ENCODE results near the gene CFAP58.
"Not testable (repeated sequence)": the region's sequence is repeated elsewhere in the genome, so short reads cannot be mapped to it uniquely, and the experiment has no call there.

The CFAP58 gene

GRCh38 chr10:104445359-104445758 lies 91.7 kb downstream of the CFAP58 start:
- no peak for DNase-seq

- no peak for DNase-seq
Measured at GRCh38 chr10:104446151-104446550, 92.5 kb downstream of the CFAP58 start.

GRCh38 chr10:104447331-104447730 lies 93.7 kb downstream of the CFAP58 start:
- DNase-seq = no peak

- DNase-seq = no peak
Measured at GRCh38 chr10:104447906-104448305, 94.3 kb downstream of the CFAP58 start.

GRCh38 chr10:104449391-104449790 lies 95.8 kb downstream of the CFAP58 start:
- DNase-seq = no peak

- DNase-seq = no peak
Measured at GRCh38 chr10:104450490-104450889, 96.9 kb downstream of the CFAP58 start.

GRCh38 chr10:104450954-104451353 lies 97.3 kb downstream of the CFAP58 start:
- no peak for DNase-seq

- no peak for DNase-seq
Measured at GRCh38 chr10:104452977-104453376, 99.3 kb downstream of the CFAP58 start.

- no peak for DNase-seq
Measured at GRCh38 chr10:104456802-104457542, 103.3 kb downstream of the CFAP58 start.

- no peak for DNase-seq
Measured at GRCh38 chr10:104457543-104457828, 103.9 kb downstream of the CFAP58 start.

- not testable (repeated sequence) for DNase-seq
Measured at GRCh38 chr10:104465575-104465974, 111.9 kb downstream of the CFAP58 start.

GRCh38 chr10:104468818-104469217 lies 115.2 kb downstream of the CFAP58 start:
- DNase-seq = not testable (repeated sequence)

- DNase-seq = no peak
Measured at GRCh38 chr10:104472505-104472904, 118.9 kb downstream of the CFAP58 start.

GRCh38 chr10:104472957-104473745 lies 119.5 kb downstream of the CFAP58 start:
- no peak for DNase-seq

GRCh38 chr10:104478380-104478779 lies 124.7 kb downstream of the CFAP58 start:
- no peak for DNase-seq

- no peak for DNase-seq
Measured at GRCh38 chr10:104479906-104480593, 126.4 kb downstream of the CFAP58 start.

GRCh38 chr10:104480797-104481196 lies 127.2 kb downstream of the CFAP58 start:
- DNase-seq = no peak

GRCh38 chr10:104483582-104483981 lies 129.9 kb downstream of the CFAP58 start:
- DNase-seq = no peak

GRCh38 chr10:104485632-104486031 lies 132.0 kb downstream of the CFAP58 start:
- DNase-seq = no peak

- no peak for DNase-seq
Measured at GRCh38 chr10:104486803-104487202, 133.2 kb downstream of the CFAP58 start.

GRCh38 chr10:104487794-104488438 lies 134.3 kb downstream of the CFAP58 start:
- no peak for DNase-seq

GRCh38 chr10:104488439-104488832 lies 134.8 kb downstream of the CFAP58 start:
- no peak for DNase-seq

- no peak for DNase-seq
Measured at GRCh38 chr10:104492329-104492940, 138.8 kb downstream of the CFAP58 start.
